ENCODE measurements around the gene TRIM33.

GRCh38 chr1:114462963-114463362 is 48.0 kb downstream of the TRIM33 start:
- TF ChIP-seq CTCF (conservative IDR thresholded peaks at IDR 0.05; ENCODE audit: low read depth, low read length) (no peak), EZH2 (IDR thresholded peaks at IDR 0.05; ENCODE audit: borderline replicate concordance, low read depth, low read length, poor library complexity, severe bottlenecking) (no peak)
